Measurements from ENCODE around the gene WASL.

- TF ChIP-seq CTCF (IDR thresholded peaks at IDR 0.05; ENCODE audit: low read depth, low read length) (no peak), EZH2phosphoT487 (IDR thresholded peaks at IDR 0.05; ENCODE audit: low read depth) (no peak)
Measured at GRCh38 chr7:123710683-123711082, 38.1 kb downstream of the WASL start.
